DOHH2 (cell line): ENCODE data around the gene CES2.

Experiments used
- EZH2phosphoT487 ChIP-seq: fragments of 200-600 bp; sonication (generic); IDR thresholded peaks from 2 replicates; pipeline ENCODE4 v1.6.1; 2017; ENCODE audit warnings: borderline replicate concordance, mild to moderate bottlenecking, antibody characterized with exemption, low read length, moderate library complexity, mixed read lengths
- TF ChIP-seq, protein P1 (sequence below): fragments of 200-600 bp; sonication (generic); IDR thresholded peaks from one replicate; pipeline ENCODE4 v1.5.1; 2014; ENCODE audit warnings: antibody characterized with exemption, mild to moderate bottlenecking, low read depth, low read length; ENCODE audit not compliant: poor library complexity, severe bottlenecking

DNA sequence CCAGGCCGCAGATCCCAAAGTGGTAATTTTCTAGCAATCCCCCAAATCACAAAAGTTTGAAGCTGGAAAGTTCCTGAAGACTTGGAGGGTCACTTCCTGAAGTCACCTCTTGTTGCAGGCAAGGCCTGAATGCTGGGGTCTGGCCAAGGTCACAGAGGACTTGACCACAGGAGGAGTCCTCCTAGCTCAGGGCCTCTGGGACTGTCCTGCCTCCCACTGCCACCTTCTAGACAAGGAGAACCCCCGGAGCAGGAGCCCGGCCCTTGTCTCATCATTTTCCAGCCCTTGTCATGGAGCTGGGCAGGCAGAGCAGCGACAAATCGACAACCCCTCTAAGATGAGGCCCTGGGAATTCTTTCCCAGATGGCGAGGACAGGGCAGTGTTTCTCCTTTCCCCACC, 17.0 kb upstream of the CES2 start:
- TF ChIP-seq, protein P1, sequence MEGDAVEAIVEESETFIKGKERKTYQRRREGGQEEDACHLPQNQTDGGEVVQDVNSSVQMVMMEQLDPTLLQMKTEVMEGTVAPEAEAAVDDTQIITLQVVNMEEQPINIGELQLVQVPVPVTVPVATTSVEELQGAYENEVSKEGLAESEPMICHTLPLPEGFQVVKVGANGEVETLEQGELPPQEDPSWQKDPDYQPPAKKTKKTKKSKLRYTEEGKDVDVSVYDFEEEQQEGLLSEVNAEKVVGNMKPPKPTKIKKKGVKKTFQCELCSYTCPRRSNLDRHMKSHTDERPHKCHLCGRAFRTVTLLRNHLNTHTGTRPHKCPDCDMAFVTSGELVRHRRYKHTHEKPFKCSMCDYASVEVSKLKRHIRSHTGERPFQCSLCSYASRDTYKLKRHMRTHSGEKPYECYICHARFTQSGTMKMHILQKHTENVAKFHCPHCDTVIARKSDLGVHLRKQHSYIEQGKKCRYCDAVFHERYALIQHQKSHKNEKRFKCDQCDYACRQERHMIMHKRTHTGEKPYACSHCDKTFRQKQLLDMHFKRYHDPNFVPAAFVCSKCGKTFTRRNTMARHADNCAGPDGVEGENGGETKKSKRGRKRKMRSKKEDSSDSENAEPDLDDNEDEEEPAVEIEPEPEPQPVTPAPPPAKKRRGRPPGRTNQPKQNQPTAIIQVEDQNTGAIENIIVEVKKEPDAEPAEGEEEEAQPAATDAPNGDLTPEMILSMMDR, result no peak
- TF ChIP-seq EZH2phosphoT487, result no peak
